ENCODE data around the gene KIAA1191. TPM values are rescaled to one million over a fixed set of nuclear protein-coding genes. Genes with fewer than 3 reads are reported as not detected.

Gene KIAA1191
- total RNA-seq, 1 donor from 2014 or later, result 103 TPM

GRCh38 chr5:176388003-176388443 lies 26.5 kb upstream of the KIAA1191 start:
- H3K4me1 Mint-ChIP-seq (ENCODE audit: low read depth), result peaks cover 23% of the 10 kb centered on the region
- H3K9me3 Mint-ChIP-seq (ENCODE audit: low read depth), result no peaks in the 10 kb centered on the region
- H3K27me3 Mint-ChIP-seq (ENCODE audit: low read depth), result no peaks in the 10 kb centered on the region
- DNase-seq (ENCODE audit: low spot score), result no peak
- peak overlapping the region; percentile 100 for H3K27ac Mint-ChIP-seq (ENCODE audit: unreplicated experiment)
- no peak for TF ChIP-seq CTCF (IDR thresholded peaks at IDR 0.05)
- peaks cover 8% of the 10 kb centered on the region for H3K36me3 Mint-ChIP-seq (ENCODE audit: low read depth)
- H3K4me3 Mint-ChIP-seq (ENCODE audit: unreplicated experiment), result peak overlapping the region; percentile 100

- H3K9me3 Mint-ChIP-seq (ENCODE audit: low read depth), result no peaks in the 10 kb centered on the region
- no peak for DNase-seq (ENCODE audit: low spot score)
- peak overlapping the region; percentile 100 for H3K27ac Mint-ChIP-seq (ENCODE audit: unreplicated experiment)
- peak overlapping the region; percentile 100 for H3K4me3 Mint-ChIP-seq (ENCODE audit: unreplicated experiment)
- TF ChIP-seq CTCF (IDR thresholded peaks at IDR 0.05), result no peak
- H3K27me3 Mint-ChIP-seq (ENCODE audit: low read depth), result no peaks in the 10 kb centered on the region
- H3K4me1 Mint-ChIP-seq (ENCODE audit: low read depth), result peaks cover 23% of the 10 kb centered on the region
- peaks cover 8% of the 10 kb centered on the region for H3K36me3 Mint-ChIP-seq (ENCODE audit: low read depth)
Measured at GRCh38 chr5:176387384-176387925, 25.9 kb upstream of the KIAA1191 start.

- Mint-ChIP-seq H3K4me1 (ENCODE audit: low read depth) (peaks cover 23% of the 10 kb centered on the region), H3K27me3 (ENCODE audit: low read depth) (no peaks in the 10 kb centered on the region), H3K9me3 (ENCODE audit: low read depth) (no peaks in the 10 kb centered on the region), H3K36me3 (ENCODE audit: low read depth) (peaks cover 6% of the 10 kb centered on the region), H3K27ac (ENCODE audit: unreplicated experiment) (no peak overlapping the region), H3K4me3 (ENCODE audit: unreplicated experiment) (peak overlapping the region; percentile 35)
- TF ChIP-seq CTCF (IDR thresholded peaks at IDR 0.05), result no peak
- no peak for DNase-seq (ENCODE audit: low spot score)
Measured at GRCh38 chr5:176386491-176386890, 24.9 kb upstream of the KIAA1191 start.

GRCh38 chr5:176384991-176385390 lies 23.4 kb upstream of the KIAA1191 start:
- H3K4me1 Mint-ChIP-seq (ENCODE audit: low read depth), result peaks cover 23% of the 10 kb centered on the region
- H3K27ac Mint-ChIP-seq (ENCODE audit: unreplicated experiment), result no peak overlapping the region
- DNase-seq (ENCODE audit: low spot score), result no peak
- no peaks in the 10 kb centered on the region for H3K27me3 Mint-ChIP-seq (ENCODE audit: low read depth)
- H3K36me3 Mint-ChIP-seq (ENCODE audit: low read depth), result peaks cover 4% of the 10 kb centered on the region
- no peak overlapping the region for H3K4me3 Mint-ChIP-seq (ENCODE audit: unreplicated experiment)
- H3K9me3 Mint-ChIP-seq (ENCODE audit: low read depth), result no peaks in the 10 kb centered on the region
- no peak for TF ChIP-seq CTCF (IDR thresholded peaks at IDR 0.05)

- no peak overlapping the region for H3K4me3 Mint-ChIP-seq (ENCODE audit: unreplicated experiment)
- peaks cover 19% of the 10 kb centered on the region for H3K4me1 Mint-ChIP-seq (ENCODE audit: low read depth)
- H3K27ac Mint-ChIP-seq (ENCODE audit: unreplicated experiment), result no peak overlapping the region
- H3K36me3 Mint-ChIP-seq (ENCODE audit: low read depth), result peaks cover 7% of the 10 kb centered on the region
- H3K27me3 Mint-ChIP-seq (ENCODE audit: low read depth), result no peaks in the 10 kb centered on the region
- DNase-seq (ENCODE audit: low spot score), result no peak
- TF ChIP-seq CTCF (IDR thresholded peaks at IDR 0.05), result no peak
- H3K9me3 Mint-ChIP-seq (ENCODE audit: low read depth), result no peaks in the 10 kb centered on the region
Measured at GRCh38 chr5:176384366-176384930, 22.9 kb upstream of the KIAA1191 start.
